ENCODE measurements around the gene BATF.

DNA sequence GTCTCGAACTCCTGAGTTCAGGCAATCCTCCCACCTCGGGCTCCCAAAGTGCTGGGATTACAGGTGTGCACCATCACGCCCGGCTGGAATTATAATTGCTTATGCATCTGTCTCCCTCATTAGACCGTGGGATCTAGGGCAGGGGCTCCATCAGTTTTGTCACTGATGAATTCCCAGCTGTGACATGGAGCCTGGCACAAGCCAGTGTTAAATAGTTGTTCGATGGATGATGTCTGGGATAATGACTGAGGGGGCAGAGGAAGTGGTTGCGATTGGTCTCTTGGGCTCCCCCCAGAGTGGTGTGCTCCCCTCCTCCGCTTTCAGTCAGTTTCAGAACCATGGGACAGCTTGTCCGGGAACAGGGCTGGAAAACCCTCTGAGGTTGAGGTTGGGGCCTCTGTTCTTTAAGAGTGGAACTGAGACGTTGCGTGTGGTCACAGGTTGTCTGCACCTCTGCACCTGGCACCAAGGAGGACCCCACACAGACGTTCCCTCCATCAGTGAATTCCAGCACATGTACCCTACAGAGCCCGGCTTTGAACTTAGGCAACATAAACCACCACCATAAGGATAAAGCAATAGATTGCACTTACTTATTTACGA, 30.8 kb upstream of the BATF start:
- TF ChIP-seq CTCF (IDR thresholded peaks at IDR 0.05; ENCODE audit: poor library complexity, severe bottlenecking) (no peak), RAD21 (conservative IDR thresholded peaks at IDR 0.05) (no peak), EZH2 (IDR thresholded peaks at IDR 0.05; ENCODE audit: borderline replicate concordance, insufficient read depth, low read length, poor library complexity, severe bottlenecking) (no peak)
